Measurements from ENCODE around the gene SPG7.

SPG7 gene

DNA sequence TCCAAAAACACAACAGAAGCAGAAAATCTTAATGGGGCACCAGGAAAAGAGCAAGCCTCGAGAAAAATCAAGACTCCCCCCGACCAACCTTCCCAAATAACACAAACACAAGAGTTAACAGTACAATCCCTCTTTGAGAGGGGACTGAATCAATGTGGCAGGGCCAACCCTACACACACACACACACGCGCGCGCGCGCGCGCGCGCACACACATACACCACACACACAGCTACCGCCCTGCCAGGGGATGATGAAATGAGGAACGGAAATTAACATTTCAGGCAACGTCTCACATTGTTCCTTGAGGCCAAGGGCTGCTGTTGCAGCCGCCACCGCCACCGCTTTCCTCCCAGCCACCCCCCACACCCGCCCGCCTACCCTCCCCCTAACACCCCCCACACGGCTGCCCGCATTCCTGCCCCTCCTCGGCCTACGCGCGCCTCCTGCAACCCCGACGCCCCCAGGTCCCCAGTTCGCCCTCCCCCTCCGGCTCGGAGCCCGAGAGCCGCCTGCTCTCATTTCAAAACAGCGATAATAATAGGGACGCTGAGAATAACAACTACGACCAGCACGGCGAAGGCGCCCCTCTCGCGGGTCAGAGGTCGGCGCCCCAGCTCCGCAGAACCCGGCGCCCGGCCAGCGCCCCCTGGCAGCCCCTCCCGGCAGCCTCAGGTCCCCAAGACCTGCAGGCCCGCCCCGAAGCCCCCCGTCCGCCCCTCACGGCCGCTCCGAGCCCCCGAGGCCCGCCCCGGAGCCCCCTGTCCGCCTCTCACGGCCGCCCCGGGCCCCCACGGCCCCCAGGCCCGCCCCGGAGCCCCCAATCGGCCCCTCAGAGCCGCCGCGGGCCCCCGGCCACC lies 18.9 kb upstream of the SPG7 start:
- peak; percentile 82 for DNase-seq

DNA sequence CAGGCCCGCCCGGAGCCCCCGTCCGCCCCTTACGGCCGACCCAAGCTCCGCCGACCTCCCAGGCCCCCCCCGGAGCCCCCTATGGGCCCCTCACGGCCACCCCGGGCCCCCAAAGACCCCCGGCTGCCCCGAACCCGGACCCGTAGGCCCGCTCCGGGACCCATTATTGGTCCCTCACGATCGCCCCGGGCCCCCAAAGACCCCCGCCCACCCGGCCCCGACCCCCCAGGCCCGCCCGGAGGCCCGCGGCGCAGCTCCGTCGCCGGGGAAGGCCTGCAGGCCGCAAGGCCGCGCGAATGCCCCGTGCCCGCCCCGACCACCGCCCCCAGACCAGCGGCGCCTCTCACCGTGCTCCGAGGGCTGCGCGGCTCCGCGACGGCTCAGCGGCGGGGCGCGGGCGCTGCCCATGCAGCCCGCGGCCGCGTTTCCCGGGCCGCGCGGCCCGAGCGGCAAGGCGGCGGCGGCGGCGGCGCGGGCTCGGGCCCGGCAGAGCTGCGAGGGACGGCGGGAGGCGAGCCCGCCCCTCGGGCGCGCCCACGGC lies 18.2 kb upstream of the SPG7 start:
- no peak for DNase-seq

DNA sequence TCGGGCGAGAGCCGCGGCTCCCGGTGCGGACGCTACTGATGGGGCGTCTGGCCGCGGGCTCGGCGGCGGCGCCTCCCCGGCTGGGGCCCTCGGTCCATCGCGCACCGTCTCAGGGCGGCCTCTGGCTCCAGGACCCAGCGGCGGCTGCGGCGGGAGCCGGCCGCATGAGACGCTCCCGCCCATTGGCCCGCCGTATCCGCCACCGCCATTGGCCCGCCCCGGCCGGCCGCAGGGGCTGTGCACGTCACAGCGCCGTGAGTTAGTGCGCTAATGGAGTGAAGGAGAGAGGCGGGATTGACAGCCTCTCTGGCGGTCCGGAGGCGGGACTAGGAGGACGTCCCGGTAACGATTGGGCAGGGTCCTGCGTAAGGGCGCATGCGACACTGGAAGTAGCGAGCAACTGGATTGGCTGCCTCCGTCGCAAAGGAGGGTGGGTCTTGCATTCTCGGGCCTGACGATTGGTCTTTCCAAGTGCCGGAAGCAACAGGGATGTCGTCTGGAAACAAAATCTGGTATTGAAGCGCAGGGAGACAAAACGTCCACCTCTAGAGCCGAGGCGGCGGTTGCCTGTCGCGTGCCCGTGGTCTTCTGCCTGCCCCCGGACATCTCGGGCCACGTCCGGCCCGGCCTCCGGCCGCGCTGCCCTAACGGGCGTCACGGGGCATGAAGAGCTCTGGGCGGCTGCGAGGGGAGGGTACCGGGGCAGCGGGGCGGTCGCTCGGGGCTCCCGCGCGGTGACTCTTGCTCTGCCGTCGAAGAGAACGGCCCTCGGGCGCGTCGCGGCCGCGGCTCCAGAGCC lies 17.6 kb upstream of the SPG7 start, which contains the start of gene ANKRD11:
Gene ANKRD11 (minus strand): TSS at position 123 of the 799 bp plus-strand sequence. CDS start 173,542 bp downstream, outside the sequence.
- DNase-seq, result peak; percentile 98

DNA sequence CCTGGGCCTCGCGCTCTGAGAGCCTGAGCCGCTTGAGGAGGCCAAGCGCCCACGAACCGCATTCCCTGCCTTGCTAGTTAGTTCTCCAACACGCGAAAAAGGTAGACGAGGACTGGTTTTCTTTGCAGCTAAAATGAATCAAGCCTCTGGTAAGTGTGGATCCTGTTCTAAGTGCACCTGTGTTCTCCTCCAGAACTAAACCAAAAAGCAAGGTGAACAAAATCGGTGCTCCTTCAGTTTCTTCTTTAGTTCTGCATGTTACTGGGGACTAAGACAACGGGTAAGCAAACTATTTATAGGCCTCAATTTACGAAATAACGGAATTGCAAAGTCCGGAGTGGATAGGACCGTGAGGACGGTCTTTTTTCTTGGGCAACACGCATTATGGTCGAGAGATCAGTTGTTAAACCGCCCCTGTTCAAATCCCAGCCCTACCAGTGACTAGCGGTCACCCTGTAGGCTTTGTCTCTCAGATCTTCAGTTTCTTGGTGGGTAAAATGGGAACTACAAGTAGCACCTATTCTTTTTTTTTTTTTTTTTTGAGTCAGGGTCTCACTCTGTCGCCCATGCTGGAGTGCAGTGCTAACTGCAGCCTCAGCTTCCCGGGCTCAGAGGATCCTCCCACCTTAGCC lies 16.8 kb upstream of the SPG7 start:
- no peak for DNase-seq

DNA sequence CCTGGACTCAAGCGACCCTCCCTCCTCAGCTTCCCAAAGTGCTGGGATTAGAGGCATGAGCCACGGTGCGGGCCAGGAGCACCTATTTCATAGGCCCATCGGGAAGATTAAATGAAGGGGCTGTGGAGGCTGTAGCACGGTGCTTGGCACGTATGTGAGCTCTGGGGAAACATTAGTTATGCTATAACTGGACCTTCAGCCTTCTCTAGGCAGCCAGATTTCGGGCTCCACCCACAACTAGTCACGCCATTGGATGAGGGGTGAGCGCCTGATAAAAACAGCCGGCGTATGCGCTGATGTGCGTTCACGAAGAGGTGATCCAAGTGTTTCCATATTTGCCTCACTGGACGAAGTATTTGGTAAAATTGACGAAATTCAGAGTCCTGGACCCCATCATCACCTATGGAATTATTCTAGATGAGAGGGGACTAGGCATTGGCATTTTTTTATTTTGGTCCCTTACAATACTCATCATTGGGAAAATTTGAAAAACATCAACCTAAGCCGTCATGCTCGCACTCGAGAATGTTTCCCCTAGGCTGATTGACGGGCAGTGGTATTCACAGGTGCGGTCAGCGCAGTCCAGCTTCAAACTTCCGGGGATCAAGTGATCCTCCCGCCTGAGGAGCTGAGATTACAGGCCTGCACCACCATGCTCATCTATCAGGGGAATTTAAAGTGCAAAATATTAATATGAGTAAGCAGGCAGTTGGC lies 16.1 kb upstream of the SPG7 start:
- no peak for DNase-seq

DNA sequence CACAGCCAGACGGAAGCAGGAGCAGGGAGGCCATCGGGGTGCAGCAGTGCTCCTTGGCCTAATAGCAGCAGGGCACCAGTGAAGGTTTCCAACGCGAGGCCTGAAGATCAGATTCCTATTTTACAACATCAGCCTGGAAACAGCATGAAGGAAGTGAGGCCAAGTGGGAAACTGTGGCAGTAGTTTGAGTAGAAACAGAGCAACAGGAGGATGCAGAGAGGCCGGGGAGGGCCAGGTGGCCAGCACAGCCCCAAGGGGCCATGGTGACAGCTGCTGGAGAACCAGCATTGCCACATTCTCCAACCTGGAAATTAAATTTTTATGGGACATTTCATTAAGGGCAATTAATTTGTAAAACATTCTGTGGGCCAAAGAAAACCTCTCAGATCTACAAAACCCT lies 14.4 kb upstream of the SPG7 start:
- no peak for DNase-seq

DNA sequence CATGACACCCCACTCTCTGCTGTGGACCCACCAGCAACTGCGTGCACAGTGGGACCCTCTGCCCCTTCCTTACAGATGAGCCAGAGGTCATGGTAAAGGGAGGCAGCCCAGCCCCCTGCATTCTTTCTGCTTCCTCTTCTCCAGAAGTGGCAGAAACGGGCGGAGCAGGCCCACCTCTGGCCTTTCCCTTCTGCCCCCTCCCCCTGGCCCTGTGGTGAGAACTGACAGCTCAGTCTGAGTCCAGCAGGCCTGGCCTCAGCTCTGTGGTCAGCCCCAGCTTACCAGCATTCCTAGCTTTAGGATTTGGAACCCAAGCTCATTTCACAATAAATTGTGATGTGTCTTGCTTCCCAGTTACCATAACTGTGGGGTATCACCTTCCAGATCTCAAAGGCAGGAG lies 13.1 kb upstream of the SPG7 start:
- DNase-seq, result no peak

DNA sequence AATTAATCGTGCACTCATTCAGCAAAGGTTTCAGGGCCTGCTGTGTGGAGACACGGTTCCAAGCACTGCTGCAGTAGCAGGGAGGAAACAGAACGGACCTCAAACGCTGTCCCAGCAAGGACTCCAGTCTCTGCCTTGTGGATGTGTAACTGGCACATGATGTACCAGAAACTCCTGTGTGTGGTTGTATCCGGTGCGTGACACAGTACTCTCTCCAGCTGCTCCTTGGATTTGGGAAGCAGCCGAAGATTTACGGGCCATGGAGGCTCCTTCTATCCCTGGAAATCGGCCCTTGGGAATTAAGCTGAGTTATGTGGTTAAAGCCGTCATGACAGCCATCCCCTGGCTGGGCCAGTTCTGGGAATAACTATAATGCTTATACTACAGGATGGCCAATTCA lies 9.4 kb upstream of the SPG7 start:
- DNase-seq, result no peak

DNA sequence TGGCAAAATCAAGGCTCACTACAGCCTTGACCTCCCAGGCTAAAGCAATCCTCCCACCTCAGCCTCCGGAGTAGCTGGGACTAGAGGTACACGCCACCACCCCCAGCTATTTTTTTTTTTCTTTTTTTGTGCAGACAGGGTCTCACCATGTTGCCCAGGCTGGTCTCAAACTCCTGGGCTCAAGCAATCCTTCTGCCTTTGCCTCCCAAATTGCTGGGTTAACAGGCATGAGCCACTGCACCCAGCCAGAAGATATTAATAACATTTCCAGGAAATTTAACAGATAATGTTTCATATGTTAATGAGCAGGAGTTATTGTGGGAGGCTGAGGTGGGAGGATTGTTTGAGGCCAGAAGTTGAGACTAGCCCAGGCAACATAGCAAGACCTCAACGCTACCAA lies 8.4 kb upstream of the SPG7 start:
- no peak for DNase-seq

DNA sequence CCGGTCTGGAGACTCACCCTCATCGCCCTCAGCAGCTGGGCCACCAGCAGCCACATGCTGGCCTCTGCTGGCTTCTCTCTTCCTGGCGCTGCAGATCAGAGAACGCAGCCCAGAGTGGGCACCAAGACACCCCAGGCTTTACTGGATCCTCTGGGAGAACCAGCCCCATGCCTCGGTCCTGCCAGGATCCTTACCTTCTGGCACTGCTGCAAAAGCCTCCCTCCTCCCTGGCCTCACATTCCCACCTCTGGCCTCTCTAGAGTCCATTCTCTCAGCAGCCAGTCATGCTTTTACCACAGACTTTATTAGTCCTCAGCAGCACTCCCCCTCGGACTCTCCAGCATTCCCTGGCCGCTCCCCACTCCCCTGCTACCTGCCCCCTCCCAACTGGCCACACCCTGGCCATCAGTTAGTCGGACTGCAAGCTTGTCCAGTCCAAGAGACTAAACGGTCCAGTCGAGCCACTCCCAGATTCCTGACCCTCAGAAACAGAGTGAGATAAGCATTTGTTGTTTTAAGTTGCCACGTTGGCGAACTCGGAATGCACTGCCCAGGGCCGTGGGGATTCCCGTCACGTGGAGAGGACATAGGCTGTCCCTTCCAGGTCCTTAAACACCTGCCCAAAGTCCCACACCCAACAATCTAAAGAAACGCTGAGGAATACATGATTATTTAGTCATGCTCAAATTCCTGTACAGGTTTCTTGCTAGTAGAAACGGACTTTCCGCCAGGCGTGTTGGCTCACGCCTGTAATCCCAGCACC lies 5.9 kb upstream of the SPG7 start:
- DNase-seq, result no peak

DNA sequence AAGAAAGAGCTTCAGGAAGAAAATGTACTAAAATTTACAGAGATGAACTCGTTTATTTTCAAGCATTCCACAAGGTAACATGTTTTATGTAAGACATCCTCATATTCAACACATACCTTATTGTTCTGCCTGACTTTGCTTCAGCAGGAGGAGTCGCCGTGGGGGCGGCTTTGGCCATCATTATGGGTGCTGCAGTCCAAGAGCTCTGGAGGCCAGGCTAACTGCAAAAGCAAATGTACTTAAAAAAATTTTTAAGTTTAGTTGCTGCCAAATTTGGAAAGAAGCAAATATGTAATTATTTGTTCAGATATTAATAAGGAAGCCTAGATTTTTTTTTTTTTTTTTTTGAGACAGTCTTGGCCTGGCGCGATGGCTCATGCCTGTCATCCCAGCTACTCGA lies 4.1 kb upstream of the SPG7 start:
- no peak for DNase-seq

DNA sequence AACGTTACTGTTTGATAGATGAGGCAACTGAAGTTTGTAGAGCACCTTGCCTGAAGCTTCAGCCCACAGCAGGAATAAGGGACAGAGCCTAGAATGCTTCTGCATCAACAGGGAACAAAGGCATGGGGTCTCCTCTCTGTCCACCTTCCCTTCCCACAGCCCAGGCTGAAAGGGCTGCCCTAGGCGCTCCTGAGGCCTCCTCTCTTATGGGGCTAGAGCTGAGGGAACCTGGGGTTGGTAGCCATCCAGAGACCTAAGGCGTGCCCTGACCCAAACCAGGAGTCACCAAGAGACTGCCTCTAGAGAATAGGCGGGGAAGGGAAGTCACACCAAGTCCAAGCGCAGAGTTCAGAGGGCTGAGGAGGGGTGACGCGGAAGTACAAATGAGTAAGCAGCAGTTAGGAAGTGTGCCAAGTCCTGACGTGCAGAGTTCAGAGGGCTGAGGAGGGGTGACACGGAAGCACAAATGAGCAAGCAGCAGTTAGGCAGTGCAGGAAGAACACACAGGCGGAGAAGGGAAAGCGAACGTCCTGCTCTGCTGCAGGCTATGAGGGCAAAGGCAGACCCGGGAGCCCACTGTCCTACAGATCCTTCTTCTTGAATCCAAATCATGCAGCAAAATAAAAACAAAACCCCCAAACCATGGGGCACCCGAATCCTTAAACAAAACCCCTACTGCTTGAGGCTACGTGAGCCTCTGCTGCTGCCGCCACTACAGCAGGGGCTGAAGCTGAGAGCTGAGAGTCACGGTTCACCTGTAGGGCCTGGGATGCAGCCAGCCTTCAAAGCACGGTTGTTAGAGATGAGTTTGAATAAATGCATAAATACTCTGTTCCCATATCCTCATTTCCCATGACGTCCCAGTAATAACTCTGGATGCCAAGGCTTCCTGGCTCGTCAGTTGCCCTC lies 2.7 kb upstream of the SPG7 start:
- peak; percentile 91 for DNase-seq

DNA sequence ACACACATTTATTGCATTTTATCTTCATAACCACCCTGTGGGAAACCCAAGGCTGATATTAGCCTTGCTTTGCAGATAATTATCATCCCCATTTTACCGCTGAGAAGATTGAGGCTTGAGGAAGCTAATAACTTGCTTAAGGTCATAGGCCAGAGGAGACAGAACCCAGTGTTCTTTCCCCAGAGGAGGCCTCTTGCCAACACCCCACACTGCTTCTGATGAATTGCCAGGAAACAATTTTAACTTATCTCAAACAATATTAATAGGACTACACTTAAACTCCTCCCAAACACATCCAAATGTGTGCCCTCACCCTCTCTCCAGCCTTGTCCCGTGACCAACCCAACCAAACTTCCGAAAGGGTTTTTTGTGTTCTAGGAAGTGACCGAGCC lies 2.1 kb upstream of the SPG7 start:
- no peak for DNase-seq

DNA sequence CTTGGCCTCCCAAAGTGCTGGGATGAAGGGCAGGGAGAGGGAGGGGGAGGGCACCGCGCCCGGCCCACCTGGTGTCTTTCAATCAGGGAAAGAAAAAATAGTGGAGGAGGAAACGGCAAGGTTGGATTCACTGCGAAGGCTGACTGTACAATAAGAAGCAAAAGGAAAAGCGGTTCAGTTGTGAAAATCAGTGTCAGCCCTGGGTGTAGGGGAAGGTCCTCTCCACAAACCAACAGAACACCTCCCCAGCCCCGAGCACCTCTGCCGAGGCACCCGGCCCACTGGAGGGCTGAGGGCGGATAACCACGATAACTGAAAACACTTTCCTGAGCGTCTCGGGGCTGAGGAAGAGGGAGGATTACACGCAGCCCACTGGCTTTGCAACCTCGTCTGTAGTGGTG lies 1.4 kb upstream of the SPG7 start:
- DNase-seq, result no peak

DNA sequence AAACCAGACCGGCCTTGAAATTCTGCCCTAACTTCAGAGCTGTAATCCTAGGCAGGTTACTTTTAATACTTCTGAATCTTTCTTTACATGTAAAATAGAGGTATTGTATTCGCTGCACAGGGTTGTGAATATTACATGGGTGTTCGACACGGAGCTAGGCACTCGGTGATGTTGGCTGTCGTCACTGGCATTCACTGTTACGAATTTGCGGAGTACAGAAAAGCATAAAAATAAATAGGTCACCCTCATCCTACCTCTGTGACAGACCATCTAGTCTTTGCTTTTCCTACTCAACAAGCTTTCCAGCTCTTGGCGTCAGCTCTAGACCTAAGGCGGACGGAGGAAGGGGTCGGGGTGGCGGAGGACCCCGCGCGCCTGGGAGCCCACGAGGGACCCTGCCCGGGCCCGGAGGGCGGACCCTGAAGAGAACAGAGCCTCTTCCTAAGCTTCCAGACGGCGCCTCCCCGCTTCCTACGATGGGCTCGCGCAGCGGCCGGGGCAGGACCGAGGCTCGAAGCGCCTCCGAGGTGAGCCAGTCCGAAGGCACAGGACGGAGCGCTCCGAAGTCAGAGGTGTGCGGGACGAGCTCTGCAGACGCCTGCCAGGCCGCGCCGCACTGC lies 879 bp upstream of the SPG7 start:
- DNase-seq, result no peak

DNA sequence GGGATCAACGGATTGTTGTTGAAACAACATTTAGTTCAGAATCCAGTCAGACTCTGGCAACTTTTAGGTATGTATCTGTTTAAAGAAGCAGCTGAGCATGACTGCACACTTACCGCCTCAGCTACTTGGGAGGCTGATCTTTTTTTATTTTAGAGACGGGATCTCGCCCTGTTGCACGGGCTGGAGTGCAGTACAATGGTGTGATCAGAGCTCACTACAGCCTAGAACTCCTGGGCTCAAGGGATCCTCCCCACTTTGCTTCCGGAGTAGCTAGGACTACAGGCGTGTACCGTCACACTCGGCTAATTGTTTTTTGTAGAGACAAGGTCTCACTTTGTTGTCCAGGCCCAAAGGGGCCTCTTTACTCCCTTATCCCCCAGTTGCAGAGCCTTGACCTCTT lies 2.3 kb downstream of the SPG7 start:
- no peak for DNase-seq

DNA sequence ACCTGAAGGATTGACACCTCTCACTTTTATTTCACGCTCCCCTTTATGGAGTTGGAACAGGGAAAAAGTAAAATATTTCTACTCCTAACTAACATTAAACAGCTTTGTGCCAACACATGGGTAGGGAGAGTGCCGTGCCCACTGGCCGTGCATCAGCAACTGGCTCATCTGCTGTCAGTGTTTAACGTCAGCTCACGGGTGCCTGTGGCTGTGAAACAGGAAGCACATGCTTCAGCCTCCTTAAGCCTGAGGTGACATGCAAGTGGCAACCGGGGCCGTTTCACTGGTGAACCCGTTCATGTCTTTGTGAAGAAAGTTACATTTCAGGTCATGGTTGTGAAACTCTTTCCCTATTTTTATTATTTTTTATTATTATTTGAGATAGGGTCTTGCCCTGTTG lies 3.2 kb downstream of the SPG7 start:
- DNase-seq, result no peak

DNA sequence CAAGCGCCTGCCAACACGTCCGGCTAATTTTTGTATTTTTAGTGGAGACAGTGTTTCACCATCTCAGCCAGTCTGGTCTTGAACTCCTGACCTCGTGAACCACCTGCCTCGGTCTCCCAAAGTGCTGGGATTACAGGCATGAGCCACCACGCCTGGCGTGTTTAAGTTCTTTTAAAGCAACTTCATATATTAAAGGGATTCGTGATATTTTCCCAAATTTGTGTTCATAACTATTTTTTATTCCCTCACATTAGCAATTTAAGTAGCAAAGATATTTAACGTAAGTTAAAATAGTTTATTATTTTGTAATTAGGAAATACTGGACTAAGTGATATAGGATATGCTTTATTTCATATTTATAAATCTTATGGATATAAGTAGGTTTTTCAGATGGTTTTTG lies 4.2 kb downstream of the SPG7 start:
- no peak for DNase-seq

DNA sequence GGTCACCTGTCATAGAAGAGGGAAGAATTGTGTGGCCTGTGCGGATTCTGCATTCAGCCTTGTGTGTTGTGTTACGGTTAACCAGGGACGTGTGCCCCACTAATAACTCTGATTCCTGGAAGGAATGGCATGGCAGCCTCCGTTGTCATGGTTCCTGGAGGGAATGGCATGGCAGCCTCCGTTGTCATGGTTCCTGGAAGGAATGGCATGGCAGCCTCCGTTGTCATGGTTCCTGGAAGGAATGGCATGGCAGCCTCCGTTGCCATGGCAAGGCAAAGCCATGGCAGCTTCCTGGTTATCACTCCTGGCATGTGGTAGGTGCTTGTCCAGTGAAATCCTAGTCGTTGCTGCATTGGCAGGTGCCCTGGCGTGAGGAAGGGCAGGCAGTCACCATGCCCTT lies 8.9 kb downstream of the SPG7 start:
- no peak for DNase-seq

DNA sequence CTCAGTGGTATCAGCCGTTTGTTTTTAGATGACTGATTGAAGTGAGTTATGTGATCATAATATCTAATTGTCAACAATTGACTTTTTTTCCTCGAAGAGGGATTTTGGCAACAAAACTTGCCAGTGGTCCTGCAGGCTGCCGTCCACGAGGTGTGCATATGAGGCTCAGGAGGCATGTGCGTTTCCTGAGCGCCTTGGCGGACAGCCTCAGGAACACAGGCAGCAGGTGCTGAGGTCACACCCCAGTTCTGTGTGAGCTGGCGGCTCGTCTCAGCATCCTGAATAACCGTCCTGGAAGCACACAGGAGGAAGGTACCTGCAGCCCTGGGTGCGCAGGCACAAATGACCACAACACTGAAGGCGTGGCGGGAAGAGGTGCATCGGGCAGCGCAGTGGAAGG lies 11.7 kb downstream of the SPG7 start:
- DNase-seq, result no peak

Data from stimulated activated CD8-positive, alpha-beta memory T cell treated with anti-CD3 and anti-CD28 coated beads, Interleukin-4, amount 100 ng/mL, for 48 hours (primary cell).